HepG2 (cell line): Measurements from ENCODE around the gene ANKRD11. TPM values are rescaled to one million over a fixed set of nuclear protein-coding genes. Genes with fewer than 3 reads are reported as not detected.

Experiments
- ATAC-seq: fragments of 200-7000 bp; cut with Tn5 transposase; 3 replicates; pipeline ENCODE4 v1.9.1; 2020; ENCODE audit warnings: mild to moderate bottlenecking, moderate library complexity
- BruUV-seq: library from RNA; stranded (reverse); fragments of 400-500 nt; replicated peaks from 2 replicates; lab custom pipeline; 2021; lab: Mats Ljungman, UMichigan
- CTCF ChIA-PET: fragments of 300-600 bp; formaldehyde crosslinking; extraction: SDS; loops from one replicate; lab custom pipeline; 2021; ENCODE audit warnings: low total read pairs, inconsistent platforms, low intra/inter-chr PET ratio; lab: Yijun Ruan, JAX
- POLR2A ChIA-PET: fragments of 350-600 bp; sonication (Branson Sonifier 250); formaldehyde crosslinking; loops from one replicate; lab custom pipeline; 2020; ENCODE audit warnings: antibody characterized with exemption, inconsistent platforms; lab: Yijun Ruan, JAX
- DNase-seq: peaks from one replicate; pipeline ENCODE4 v3.0.0-alpha.2; 2015; ENCODE audit warnings: low spot score
- FAIRE-seq: peaks from 3 replicates; lab custom pipeline; 2011; peaks lifted over from hg19 to GRCh38; lab: Jason Lieb, UNC
- H2AFZ ChIP-seq: one replicate; pipeline ENCODE4 v1.6.1; 2011; ENCODE audit warnings: low read length, inconsistent platforms
- H3K27ac ChIP-seq: fragments of 300-600 bp; 3 replicates; pipeline ENCODE4 v1.8.0; 2011; ENCODE audit warnings: mixed run types, mild to moderate bottlenecking, mixed read lengths, low read length, inconsistent platforms; ENCODE audit not compliant: insufficient read depth; ENCODE audit errors: extremely low read length
- H3K27me3 ChIP-seq, 2 experiments: fragments of 200-600 bp in 1 of 2; 2 replicates in 1 of 2; 3 replicates in 1 of 2; pipeline versions ENCODE4 v1.6.0 to v1.8.0; 2011; ENCODE audit warnings: low read length in 2 of 2, mild to moderate bottlenecking in 2 of 2, moderate library complexity in 2 of 2, inconsistent platforms in 1 of 2; ENCODE audit not compliant: insufficient read depth in 2 of 2, control insufficient read depth in 1 of 2
- H3K36me3 ChIP-seq, 2 experiments: fragments of 200-600 bp in 1 of 2; replicated peaks in 1 of 2; 2 replicates in 1 of 2; 3 replicates in 1 of 2; pipeline versions ENCODE4 v1.5.1 to v1.8.0; 2011; ENCODE audit warnings: low read length in 2 of 2, inconsistent platforms in 1 of 2; ENCODE audit not compliant: insufficient read depth in 2 of 2, control insufficient read depth in 1 of 2
- H3K4me1 ChIP-seq: 2 replicates; pipeline ENCODE4 v1.5.1; 2012; ENCODE audit warnings: low read length, inconsistent platforms; ENCODE audit not compliant: insufficient read depth
- H3K4me2 ChIP-seq: 2 replicates; pipeline ENCODE4 v1.6.0; 2011; ENCODE audit warnings: low read depth, low read length, inconsistent platforms
- H3K4me3 ChIP-seq, 3 experiments: fragments of 200-600 bp in 1 of 3; sonication (generic), shearing (Covaris generic) in 1 of 3; replicated peaks in 1 of 3; 2 replicates each; pipeline ENCODE4 v1.5.1; 2011 to 2016; ENCODE audit warnings: low read length in 3 of 3, inconsistent platforms in 2 of 3, low read depth in 2 of 3, mild to moderate bottlenecking in 2 of 3, control low read depth in 1 of 3, mixed read lengths in 1 of 3; ENCODE audit not compliant: insufficient read depth in 1 of 3
- H3K79me2 ChIP-seq: one replicate; pipeline ENCODE4 v1.6.1; 2011; ENCODE audit warnings: low read length, inconsistent platforms; ENCODE audit not compliant: insufficient read depth
- H3K9ac ChIP-seq: 2 replicates; pipeline ENCODE4 v1.6.0; 2011; ENCODE audit warnings: mild to moderate bottlenecking, low read depth, low read length, inconsistent platforms; ENCODE audit not compliant: insufficient read depth
- H3K9me3 ChIP-seq: 2 replicates; pipeline ENCODE4 v1.5.1; 2012; ENCODE audit warnings: mild to moderate bottlenecking, low read length
- H4K20me1 ChIP-seq: 2 replicates; pipeline ENCODE4 v1.6.0; 2011; ENCODE audit warnings: inconsistent platforms, mild to moderate bottlenecking, low read length, moderate library complexity; ENCODE audit not compliant: insufficient read depth
- AGO2 ChIP-seq: fragments of 200-400 bp; formaldehyde crosslinking; optimal IDR thresholded peaks from 2 replicates; pipeline ENCODE3; 2017; ENCODE audit warnings: mild to moderate bottlenecking, low read depth, low read length, moderate library complexity
- IRF1 ChIP-seq: sonication (generic); formaldehyde crosslinking; IDR thresholded peaks from 2 replicates; pipeline ENCODE4 v1.4.0; 2020; ENCODE audit warnings: low read depth, mild to moderate bottlenecking, missing genetic modification reagents
- NFE2L2 ChIP-seq: fragments of 150-350 bp; IDR thresholded peaks from 2 replicates; pipeline ENCODE4 v1.6.1; 2014; ENCODE audit warnings: low read length
- NFYC ChIP-seq: IDR thresholded peaks from 2 replicates; pipeline ENCODE4 v1.6.1; 2016; ENCODE audit warnings: missing genetic modification reagents, missing compliant biosample characterization
- POLR2AphosphoS2 ChIP-seq: IDR thresholded peaks from 2 replicates; pipeline ENCODE4 v1.6.1; 2011; ENCODE audit warnings: low read depth, low read length, improper control_type of control experiment
- RBM22 ChIP-seq: fragments of 200-400 bp; formaldehyde crosslinking; optimal IDR thresholded peaks from 2 replicates; pipeline ENCODE3; 2017; ENCODE audit warnings: mild to moderate bottlenecking, low read length, moderate library complexity
- THAP11 ChIP-seq: IDR thresholded peaks from 2 replicates; pipeline ENCODE4 v1.6.1; 2016; ENCODE audit warnings: missing biosample characterization, missing genetic modification reagents
- ZNF253 ChIP-seq: sonication (generic); formaldehyde crosslinking; IDR thresholded peaks from 2 replicates; pipeline ENCODE4 v1.8.0; 2022; ENCODE audit warnings: mild to moderate bottlenecking, missing genetic modification reagents, borderline replicate concordance
- ZNF441 ChIP-seq: sonication (generic); formaldehyde crosslinking; IDR thresholded peaks from 2 replicates; pipeline ENCODE4 v1.7.0; 2021; ENCODE audit warnings: missing genetic modification reagents, borderline replicate concordance
- ZNF605 ChIP-seq: sonication (generic); formaldehyde crosslinking; IDR thresholded peaks from 2 replicates; pipeline ENCODE4 v1.8.0; 2022; ENCODE audit warnings: mild to moderate bottlenecking, missing genetic modification reagents
- ZNF749 ChIP-seq: sonication (generic); formaldehyde crosslinking; IDR thresholded peaks from 2 replicates; pipeline ENCODE4 v1.8.0; 2022; ENCODE audit warnings: mild to moderate bottlenecking, missing genetic modification reagents, moderate library complexity, borderline replicate concordance
- WGBS: methylation state at CpG from one replicate; pipeline ENCODE4 v1.1.6; 2017; ENCODE audit warnings: low lambda C conversion rate; 5-methylcytosine and 5-hydroxymethylcytosine counted together
- in situ Hi-C: cut with HindIII; loops from 2 replicates; pipeline ENCODE4 v1.10.0; 2017; ENCODE audit warnings: low pct_unique_long_range_greater_than_20kb; ENCODE audit not compliant: extremely low pct_ligation_motif_present
- intact Hi-C: fragments of 100-400 bp; cut with micrococcal nuclease; formaldehyde crosslinking; loops from one replicate; pipeline ENCODE4 v1.10.0; 2022; ENCODE audit not compliant: unreplicated experiment
- polyA plus RNA-seq, 8 experiments: library from polyadenylated mRNA; depleted of rRNA in 3 of 8; stranded (reverse) in 7 of 8; unstranded in 1 of 8; fragments of >200 nt; fragmentation: Illumina TruSeq in 4 of 8; extraction: Trizol in 4 of 8; gene quantifications; 2 replicates each; pipeline versions ENCODE4 v1.2.1 to v1.2.3, GENCODE V29; 2011 to 2016; ENCODE audit warnings: low read depth in 4 of 8, missing spikeins in 1 of 8, mixed read lengths in 1 of 8; ENCODE audit not compliant: insufficient read depth in 1 of 8
- total RNA-seq, 5 experiments: library from RNA; depleted of rRNA; stranded (reverse); fragments of >200 nt; fragmentation: Illumina TruSeq; extraction: Trizol; gene quantifications; 2 replicates each; pipeline ENCODE4 v1.2.3, GENCODE V29; 2016; ENCODE audit warnings: low read depth in 1 of 5

Gene ANKRD11
- total and polyA plus RNA-seq, 2 of the 13 experiments (the other 11 are each of a cell fraction or from before 2014, with no cell fraction given): 21.4 to 38.4 TPM

DNA sequence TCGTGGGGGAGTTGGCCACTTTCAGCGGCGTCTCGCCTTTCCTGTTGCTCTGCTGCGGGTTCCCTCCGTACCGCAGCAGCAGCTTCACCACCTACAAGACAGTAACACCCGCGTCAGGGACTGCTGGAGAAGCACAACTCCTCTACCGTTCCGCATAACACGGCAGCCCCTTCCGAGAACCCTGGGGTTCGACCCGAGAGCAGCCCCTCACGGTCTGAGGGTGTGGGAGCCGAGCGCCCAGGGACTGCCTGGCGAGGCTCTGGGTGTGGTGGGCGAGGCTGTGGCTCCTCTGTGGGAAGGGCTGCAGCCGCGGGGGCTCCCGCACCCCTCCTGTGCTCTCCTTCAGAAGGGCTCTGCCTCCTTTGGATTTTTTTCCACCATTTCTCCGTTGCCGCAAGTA lies 204.3 kb downstream of the ANKRD11 start:
- Histone ChIP-seq H3K4me2 (no peak overlapping the region), H3K79me2 (no peaks in the 10 kb centered on the region), H2AFZ (no peak overlapping the region), H4K20me1 (peaks cover 11% of the 10 kb centered on the region; the same call in 1 of the 2 replicates), H3K9me3 (no peaks in the 10 kb centered on the region), H3K4me1 (no peaks in the 10 kb centered on the region), H3K36me3 (peaks cover 59 to 92% of the 10 kb centered on the region in 2 experiments), H3K4me3 (no peak overlapping the region), H3K27me3 (no peaks in the 10 kb centered on the region), H3K9ac (no peak overlapping the region), H3K27ac (no peak overlapping the region)
- in situ Hi-C loops (no loop called here), intact Hi-C loops (no loop called here)
- no peak for FAIRE-seq
- no peak for DNase-seq
- BruUV-seq: no TSS peak
- POLR2A ChIA-PET: no interaction called here
- CTCF ChIA-PET: no interaction called here
- TF ChIP-seq ZNF605 (no peak), NFE2L2 (no peak), AGO2 (peak; percentile 91), RBM22 (peak; percentile 10), POLR2AphosphoS2 (no peak), NFYC (CRISPR knock-in tag) (no peak), THAP11 (CRISPR knock-in tag) (no peak), ZNF441 (CRISPR knock-in tag) (no peak), IRF1 (CRISPR knock-in tag) (no peak), ZNF749 (no peak)
- ATAC-seq: no peak
- WGBS: 94% methylated on average over 25 of the region's 25 CpGs

- 96% methylated on average over 17 of the region's 17 CpGs for WGBS
- Histone ChIP-seq H3K36me3 (peaks cover 60 to 90% of the 10 kb centered on the region in 2 experiments), H3K27ac (no peak overlapping the region), H3K4me2 (no peak overlapping the region), H4K20me1 (peaks cover 11% of the 10 kb centered on the region; the same call in 1 of the 2 replicates), H3K9ac (no peak overlapping the region), H3K4me3 (no peak overlapping the region), H3K27me3 (no peaks in the 10 kb centered on the region), H3K79me2 (no peaks in the 10 kb centered on the region), H3K9me3 (no peaks in the 10 kb centered on the region), H3K4me1 (no peaks in the 10 kb centered on the region), H2AFZ (no peak overlapping the region)
- no TSS peak for BruUV-seq
- CTCF ChIA-PET: no interaction called here
- FAIRE-seq (no peak), ATAC-seq (no peak), DNase-seq (no peak)
- in situ Hi-C loops (no loop called here), intact Hi-C loops (no loop called here)
- POLR2A ChIA-PET: no interaction called here
- TF ChIP-seq ZNF253: no peak
Observed at GRCh38 chr16:89285381-89285780, 205.0 kb downstream of the ANKRD11 start.
